Measurements from ENCODE around the gene SV2A.

Gene SV2A, protein sequence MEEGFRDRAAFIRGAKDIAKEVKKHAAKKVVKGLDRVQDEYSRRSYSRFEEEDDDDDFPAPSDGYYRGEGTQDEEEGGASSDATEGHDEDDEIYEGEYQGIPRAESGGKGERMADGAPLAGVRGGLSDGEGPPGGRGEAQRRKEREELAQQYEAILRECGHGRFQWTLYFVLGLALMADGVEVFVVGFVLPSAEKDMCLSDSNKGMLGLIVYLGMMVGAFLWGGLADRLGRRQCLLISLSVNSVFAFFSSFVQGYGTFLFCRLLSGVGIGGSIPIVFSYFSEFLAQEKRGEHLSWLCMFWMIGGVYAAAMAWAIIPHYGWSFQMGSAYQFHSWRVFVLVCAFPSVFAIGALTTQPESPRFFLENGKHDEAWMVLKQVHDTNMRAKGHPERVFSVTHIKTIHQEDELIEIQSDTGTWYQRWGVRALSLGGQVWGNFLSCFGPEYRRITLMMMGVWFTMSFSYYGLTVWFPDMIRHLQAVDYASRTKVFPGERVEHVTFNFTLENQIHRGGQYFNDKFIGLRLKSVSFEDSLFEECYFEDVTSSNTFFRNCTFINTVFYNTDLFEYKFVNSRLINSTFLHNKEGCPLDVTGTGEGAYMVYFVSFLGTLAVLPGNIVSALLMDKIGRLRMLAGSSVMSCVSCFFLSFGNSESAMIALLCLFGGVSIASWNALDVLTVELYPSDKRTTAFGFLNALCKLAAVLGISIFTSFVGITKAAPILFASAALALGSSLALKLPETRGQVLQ

DNA sequence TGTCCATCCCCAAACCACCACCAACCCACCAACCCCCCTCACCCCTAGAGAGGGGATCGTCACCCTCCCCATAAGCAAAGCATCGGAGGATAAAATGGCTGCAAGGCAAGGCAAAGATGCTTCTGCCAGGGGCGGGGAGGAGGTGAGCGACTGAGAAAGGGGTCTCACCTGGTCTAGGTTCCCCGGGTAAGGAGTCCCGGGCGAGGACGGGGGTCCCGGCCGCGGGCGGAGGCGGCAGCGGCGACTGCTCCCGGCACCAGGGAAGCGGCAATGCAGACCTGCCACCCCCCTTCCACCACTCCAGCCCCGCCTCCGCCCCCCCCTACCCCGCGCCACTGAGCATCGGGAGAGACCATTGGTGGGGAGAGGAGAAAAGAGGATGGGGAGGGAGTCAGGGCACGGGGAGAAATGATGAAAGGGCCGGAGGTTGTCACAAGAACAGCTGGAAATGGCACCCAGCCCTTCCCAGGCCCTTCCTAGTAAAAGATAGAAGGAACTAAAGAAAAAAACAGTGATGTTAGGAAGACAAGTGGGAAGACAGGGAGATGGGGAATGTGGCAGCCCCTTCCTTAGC lies at the start of gene SV2A:
TSS of gene SV2A (minus strand) at position 274 of the 574 bp plus-strand sequence. CDS start 4,004 bp downstream, outside the sequence.
- H3K4me3 ChIP-seq (IDR thresholded peaks at IDR 0.05; ENCODE audit: insufficient read depth, low read depth, low read length): no peak within 1 kb of the TSS
- peaks cover 2% of the 10 kb centered on the region; the same call in 1 of the 2 replicates for H3K36me3 ChIP-seq (ENCODE audit: insufficient read depth)
- H3K27me3 ChIP-seq (ENCODE audit: insufficient read depth, low read depth): no peaks in the 10 kb centered on the region; the same call in 1 of the 2 replicates
- no peak within 1 kb of the TSS for H2AFZ ChIP-seq (ENCODE audit: low read depth)
- no peak within 1 kb of the TSS for H3K9ac ChIP-seq
- TF ChIP-seq, protein P1, sequence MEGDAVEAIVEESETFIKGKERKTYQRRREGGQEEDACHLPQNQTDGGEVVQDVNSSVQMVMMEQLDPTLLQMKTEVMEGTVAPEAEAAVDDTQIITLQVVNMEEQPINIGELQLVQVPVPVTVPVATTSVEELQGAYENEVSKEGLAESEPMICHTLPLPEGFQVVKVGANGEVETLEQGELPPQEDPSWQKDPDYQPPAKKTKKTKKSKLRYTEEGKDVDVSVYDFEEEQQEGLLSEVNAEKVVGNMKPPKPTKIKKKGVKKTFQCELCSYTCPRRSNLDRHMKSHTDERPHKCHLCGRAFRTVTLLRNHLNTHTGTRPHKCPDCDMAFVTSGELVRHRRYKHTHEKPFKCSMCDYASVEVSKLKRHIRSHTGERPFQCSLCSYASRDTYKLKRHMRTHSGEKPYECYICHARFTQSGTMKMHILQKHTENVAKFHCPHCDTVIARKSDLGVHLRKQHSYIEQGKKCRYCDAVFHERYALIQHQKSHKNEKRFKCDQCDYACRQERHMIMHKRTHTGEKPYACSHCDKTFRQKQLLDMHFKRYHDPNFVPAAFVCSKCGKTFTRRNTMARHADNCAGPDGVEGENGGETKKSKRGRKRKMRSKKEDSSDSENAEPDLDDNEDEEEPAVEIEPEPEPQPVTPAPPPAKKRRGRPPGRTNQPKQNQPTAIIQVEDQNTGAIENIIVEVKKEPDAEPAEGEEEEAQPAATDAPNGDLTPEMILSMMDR (conservative IDR thresholded peaks at IDR 0.05; ENCODE audit: low read depth, low read length): no peak
- H4K20me1 ChIP-seq (ENCODE audit: insufficient read depth): no peaks in the 10 kb centered on the region
- no peaks in the 10 kb centered on the region for H3K79me2 ChIP-seq (ENCODE audit: insufficient read depth, low read depth)
- H3K4me2 ChIP-seq: no peak within 1 kb of the TSS
- H3K27ac ChIP-seq: no peak within 1 kb of the TSS
- H3K4me1 ChIP-seq (ENCODE audit: low read depth, poor library complexity, severe bottlenecking): peaks cover 5% of the 10 kb centered on the region

DNA sequence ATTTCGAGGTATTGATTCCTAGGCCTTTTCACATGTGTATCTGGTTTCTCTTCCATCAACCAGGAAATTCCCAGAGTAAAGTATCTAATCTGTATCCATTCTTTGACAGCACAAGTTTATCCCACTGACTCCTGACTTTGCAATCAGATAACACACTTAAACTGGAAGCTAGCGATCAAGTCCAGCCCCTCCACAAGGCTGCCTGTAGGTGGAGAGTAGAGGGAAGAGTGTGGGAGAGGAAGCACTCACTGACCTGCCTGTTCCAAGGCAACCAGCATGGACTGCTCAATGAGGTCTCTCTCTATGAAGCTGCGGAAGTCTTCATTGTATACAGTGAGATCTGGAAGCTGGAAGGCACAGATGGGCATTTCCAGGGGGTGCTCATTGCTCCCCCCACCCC lies 49.4 kb upstream of the SV2A start:
- no peaks in the 10 kb centered on the region for H3K27me3 ChIP-seq (ENCODE audit: insufficient read depth, low read depth)
- TF ChIP-seq, protein P1 (conservative IDR thresholded peaks at IDR 0.05; ENCODE audit: low read depth, low read length): no peak
- no peaks in the 10 kb centered on the region for H3K36me3 ChIP-seq (ENCODE audit: insufficient read depth)

DNA sequence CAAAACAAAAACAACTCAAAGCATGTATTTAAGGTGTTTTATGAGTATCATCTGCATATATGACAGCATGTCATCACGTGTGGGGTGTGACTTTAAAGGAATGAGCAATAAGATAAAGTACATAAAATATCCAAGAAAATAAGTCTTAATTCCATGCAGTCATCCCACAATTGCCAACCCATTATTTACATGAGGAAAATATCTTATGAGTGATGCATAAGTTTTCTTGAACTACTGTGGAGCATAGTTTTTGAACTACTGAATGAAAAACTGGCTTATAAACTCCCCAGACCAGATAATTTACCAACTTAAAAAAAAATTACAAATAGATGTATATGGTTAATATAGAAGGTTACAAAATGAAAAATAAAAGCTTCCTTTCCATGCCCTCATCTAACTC lies 48.8 kb upstream of the SV2A start:
- Histone ChIP-seq H3K4me2 (no peak overlapping the region), H3K36me3 (ENCODE audit: insufficient read depth) (no peaks in the 10 kb centered on the region), H2AFZ (ENCODE audit: low read depth) (no peak overlapping the region), H3K27ac (no peak overlapping the region), H3K9ac (no peak overlapping the region), H3K4me1 (ENCODE audit: low read depth, poor library complexity, severe bottlenecking) (peaks cover 22% of the 10 kb centered on the region), H3K79me2 (ENCODE audit: insufficient read depth, low read depth) (no peaks in the 10 kb centered on the region), H3K27me3 (ENCODE audit: insufficient read depth, low read depth) (no peaks in the 10 kb centered on the region), H3K4me3 (IDR thresholded peaks at IDR 0.05; ENCODE audit: insufficient read depth, low read depth, low read length) (no peak overlapping the region), H4K20me1 (ENCODE audit: insufficient read depth) (no peaks in the 10 kb centered on the region)
- TF ChIP-seq, protein P1 (conservative IDR thresholded peaks at IDR 0.05; ENCODE audit: low read depth, low read length): no peak

More for the DNA sequence above, 49.4 kb upstream of the SV2A start:
- Histone ChIP-seq H4K20me1 (ENCODE audit: insufficient read depth) (no peaks in the 10 kb centered on the region), H3K4me3 (IDR thresholded peaks at IDR 0.05; ENCODE audit: insufficient read depth, low read depth, low read length) (no peak overlapping the region), H3K9ac (no peak overlapping the region), H3K79me2 (ENCODE audit: insufficient read depth, low read depth) (no peaks in the 10 kb centered on the region), H3K27ac (no peak overlapping the region), H2AFZ (ENCODE audit: low read depth) (no peak overlapping the region), H3K4me2 (no peak overlapping the region), H3K4me1 (ENCODE audit: low read depth, poor library complexity, severe bottlenecking) (peaks cover 17% of the 10 kb centered on the region)

DNA sequence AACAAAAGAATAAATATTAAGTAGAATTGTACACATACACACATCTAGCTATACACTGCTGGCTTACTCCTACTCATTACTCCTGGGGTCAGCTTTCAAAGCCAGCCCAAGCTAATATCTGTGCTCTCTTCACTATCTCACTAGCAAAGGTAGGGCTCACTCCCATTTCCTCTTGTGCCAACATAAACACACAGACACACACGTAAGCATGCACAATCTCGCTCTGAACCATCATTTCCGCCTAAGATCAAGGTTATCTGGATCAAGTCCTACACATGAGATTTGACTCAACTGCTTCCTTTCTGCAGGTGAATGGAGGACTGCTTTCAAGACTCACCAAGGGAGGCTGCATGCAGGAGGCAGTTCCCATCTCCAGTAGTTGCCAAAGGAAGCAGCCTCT lies 47.8 kb upstream of the SV2A start:
- Histone ChIP-seq H3K36me3 (ENCODE audit: insufficient read depth) (no peaks in the 10 kb centered on the region), H3K79me2 (ENCODE audit: insufficient read depth, low read depth) (no peaks in the 10 kb centered on the region), H4K20me1 (ENCODE audit: insufficient read depth) (no peaks in the 10 kb centered on the region), H3K27me3 (ENCODE audit: insufficient read depth, low read depth) (no peaks in the 10 kb centered on the region), H3K4me2 (no peak overlapping the region), H3K9ac (no peak overlapping the region), H2AFZ (ENCODE audit: low read depth) (no peak overlapping the region), H3K4me3 (IDR thresholded peaks at IDR 0.05; ENCODE audit: insufficient read depth, low read depth, low read length) (no peak overlapping the region), H3K4me1 (ENCODE audit: low read depth, poor library complexity, severe bottlenecking) (peaks cover 22% of the 10 kb centered on the region), H3K27ac (no peak overlapping the region)
- TF ChIP-seq, protein P1 (conservative IDR thresholded peaks at IDR 0.05; ENCODE audit: low read depth, low read length): no peak
